HepG2 (cell line): ENCODE measurements around the gene BMP2K. TPM values are rescaled to one million over a fixed set of nuclear protein-coding genes. Genes with fewer than 3 reads are reported as not detected.

Experiments
- ATAC-seq: fragments of 200-7000 bp; cut with Tn5 transposase; 3 replicates; pipeline ENCODE4 v1.9.1; 2020; ENCODE audit warnings: mild to moderate bottlenecking, moderate library complexity
- BruUV-seq: library from RNA; stranded (reverse); fragments of 400-500 nt; replicated peaks from 2 replicates; lab custom pipeline; 2021; lab: Mats Ljungman, UMichigan
- CTCF ChIA-PET: fragments of 300-600 bp; formaldehyde crosslinking; extraction: SDS; loops from one replicate; lab custom pipeline; 2021; ENCODE audit warnings: low total read pairs, inconsistent platforms, low intra/inter-chr PET ratio; lab: Yijun Ruan, JAX
- POLR2A ChIA-PET: fragments of 350-600 bp; sonication (Branson Sonifier 250); formaldehyde crosslinking; loops from one replicate; lab custom pipeline; 2020; ENCODE audit warnings: antibody characterized with exemption, inconsistent platforms; lab: Yijun Ruan, JAX
- DNase-seq: peaks from one replicate; pipeline ENCODE4 v3.0.0-alpha.2; 2015; ENCODE audit warnings: low spot score
- FAIRE-seq: peaks from 3 replicates; lab custom pipeline; 2011; peaks lifted over from hg19 to GRCh38; lab: Jason Lieb, UNC
- H2AFZ ChIP-seq: one replicate; pipeline ENCODE4 v1.6.1; 2011; ENCODE audit warnings: low read length, inconsistent platforms
- H3K27ac ChIP-seq: fragments of 300-600 bp; 3 replicates; pipeline ENCODE4 v1.8.0; 2011; ENCODE audit warnings: mixed run types, mild to moderate bottlenecking, mixed read lengths, low read length, inconsistent platforms; ENCODE audit not compliant: insufficient read depth; ENCODE audit errors: extremely low read length
- H3K27me3 ChIP-seq, 2 experiments: fragments of 200-600 bp in 1 of 2; 2 replicates in 1 of 2; 3 replicates in 1 of 2; pipeline versions ENCODE4 v1.6.0 to v1.8.0; 2011; ENCODE audit warnings: low read length in 2 of 2, mild to moderate bottlenecking in 2 of 2, moderate library complexity in 2 of 2, inconsistent platforms in 1 of 2; ENCODE audit not compliant: insufficient read depth in 2 of 2, control insufficient read depth in 1 of 2
- H3K36me3 ChIP-seq, 2 experiments: fragments of 200-600 bp in 1 of 2; replicated peaks in 1 of 2; 2 replicates in 1 of 2; 3 replicates in 1 of 2; pipeline versions ENCODE4 v1.5.1 to v1.8.0; 2011; ENCODE audit warnings: low read length in 2 of 2, inconsistent platforms in 1 of 2; ENCODE audit not compliant: insufficient read depth in 2 of 2, control insufficient read depth in 1 of 2
- H3K4me1 ChIP-seq: 2 replicates; pipeline ENCODE4 v1.5.1; 2012; ENCODE audit warnings: low read length, inconsistent platforms; ENCODE audit not compliant: insufficient read depth
- H3K4me2 ChIP-seq: 2 replicates; pipeline ENCODE4 v1.6.0; 2011; ENCODE audit warnings: low read depth, low read length, inconsistent platforms
- H3K4me3 ChIP-seq, 3 experiments: fragments of 200-600 bp in 1 of 3; sonication (generic), shearing (Covaris generic) in 1 of 3; replicated peaks in 1 of 3; 2 replicates each; pipeline ENCODE4 v1.5.1; 2011 to 2016; ENCODE audit warnings: low read length in 3 of 3, inconsistent platforms in 2 of 3, low read depth in 2 of 3, mild to moderate bottlenecking in 2 of 3, control low read depth in 1 of 3, mixed read lengths in 1 of 3; ENCODE audit not compliant: insufficient read depth in 1 of 3
- H3K79me2 ChIP-seq: one replicate; pipeline ENCODE4 v1.6.1; 2011; ENCODE audit warnings: low read length, inconsistent platforms; ENCODE audit not compliant: insufficient read depth
- H3K9ac ChIP-seq: 2 replicates; pipeline ENCODE4 v1.6.0; 2011; ENCODE audit warnings: mild to moderate bottlenecking, low read depth, low read length, inconsistent platforms; ENCODE audit not compliant: insufficient read depth
- H3K9me3 ChIP-seq: 2 replicates; pipeline ENCODE4 v1.5.1; 2012; ENCODE audit warnings: mild to moderate bottlenecking, low read length
- H4K20me1 ChIP-seq: 2 replicates; pipeline ENCODE4 v1.6.0; 2011; ENCODE audit warnings: inconsistent platforms, mild to moderate bottlenecking, low read length, moderate library complexity; ENCODE audit not compliant: insufficient read depth
- AHR ChIP-seq: IDR thresholded peaks from 2 replicates; pipeline ENCODE4 v1.6.1; 2018; ENCODE audit warnings: missing genetic modification reagents, missing compliant biosample characterization
- EP300 ChIP-seq, 3 experiments: sonication (generic) in 1 of 3; formaldehyde crosslinking in 1 of 3; IDR thresholded peaks; 2 replicates each; pipeline versions ENCODE4 v1.5.1 to v1.6.1; 2011 to 2020; ENCODE audit warnings: low read depth in 2 of 3, low read length in 2 of 3, borderline replicate concordance in 1 of 3, improper control_type of control experiment in 1 of 3, mild to moderate bottlenecking in 1 of 3, missing genetic modification reagents in 1 of 3, moderate library complexity in 1 of 3
- ESRRA ChIP-seq: sonication (generic); formaldehyde crosslinking; IDR thresholded peaks from 2 replicates; pipeline ENCODE4 v1.5.1; 2020; ENCODE audit warnings: mild to moderate bottlenecking, low read depth, missing genetic modification reagents
- IRF1 ChIP-seq: sonication (generic); formaldehyde crosslinking; IDR thresholded peaks from 2 replicates; pipeline ENCODE4 v1.4.0; 2020; ENCODE audit warnings: low read depth, mild to moderate bottlenecking, missing genetic modification reagents
- MAX ChIP-seq: IDR thresholded peaks from 2 replicates; pipeline ENCODE4 v1.6.1; 2012; ENCODE audit warnings: inconsistent platforms
- MTA3 ChIP-seq: sonication (generic); formaldehyde crosslinking; IDR thresholded peaks from 2 replicates; pipeline ENCODE4 v1.4.0; 2020; ENCODE audit warnings: missing genetic modification reagents
- SATB2 ChIP-seq: sonication (generic); formaldehyde crosslinking; IDR thresholded peaks from 2 replicates; pipeline ENCODE4 v1.5.0; 2020; ENCODE audit warnings: missing genetic modification reagents
- ZBTB3 ChIP-seq: sonication (generic); formaldehyde crosslinking; IDR thresholded peaks from 2 replicates; pipeline ENCODE4 v1.4.0; 2020; ENCODE audit warnings: low read depth, mild to moderate bottlenecking, moderate library complexity, missing genetic modification reagents, borderline replicate concordance
- ZNF383 ChIP-seq: sonication (generic); formaldehyde crosslinking; IDR thresholded peaks from 2 replicates; pipeline ENCODE4 v1.4.0; 2020; ENCODE audit warnings: missing genetic modification reagents, mild to moderate bottlenecking, borderline replicate concordance
- in situ Hi-C: cut with HindIII; loops from 2 replicates; pipeline ENCODE4 v1.10.0; 2017; ENCODE audit warnings: low pct_unique_long_range_greater_than_20kb; ENCODE audit not compliant: extremely low pct_ligation_motif_present
- intact Hi-C: fragments of 100-400 bp; cut with micrococcal nuclease; formaldehyde crosslinking; loops from one replicate; pipeline ENCODE4 v1.10.0; 2022; ENCODE audit not compliant: unreplicated experiment
- polyA plus RNA-seq, 8 experiments: library from polyadenylated mRNA; depleted of rRNA in 3 of 8; stranded (reverse) in 7 of 8; unstranded in 1 of 8; fragments of >200 nt; fragmentation: Illumina TruSeq in 4 of 8; extraction: Trizol in 4 of 8; gene quantifications; 2 replicates each; pipeline versions ENCODE4 v1.2.1 to v1.2.3, GENCODE V29; 2011 to 2016; ENCODE audit warnings: low read depth in 4 of 8, missing spikeins in 1 of 8, mixed read lengths in 1 of 8; ENCODE audit not compliant: insufficient read depth in 1 of 8
- total RNA-seq, 5 experiments: library from RNA; depleted of rRNA; stranded (reverse); fragments of >200 nt; fragmentation: Illumina TruSeq; extraction: Trizol; gene quantifications; 2 replicates each; pipeline ENCODE4 v1.2.3, GENCODE V29; 2016; ENCODE audit warnings: low read depth in 1 of 5
- TF ChIP-seq, protein P1 (sequence below): sonication (generic); formaldehyde crosslinking; conservative IDR thresholded peaks from 2 replicates; pipeline ENCODE4 v1.4.0; 2020; ENCODE audit warnings: missing genetic modification reagents
- TF ChIP-seq, protein P2 (sequence below): sonication (generic); formaldehyde crosslinking; IDR thresholded peaks from 2 replicates; pipeline ENCODE4 v1.4.0; 2020; ENCODE audit warnings: mild to moderate bottlenecking, missing genetic modification reagents, borderline replicate concordance
- TF ChIP-seq, protein P3 (sequence below): IDR thresholded peaks from 2 replicates; pipeline ENCODE4 v1.6.1; 2012; ENCODE audit warnings: low read depth, low read length, improper control_type of control experiment

BMP2K gene
- total and polyA plus RNA-seq, 2 of the 13 experiments (the other 11 are each of a cell fraction or from before 2014, with no cell fraction given) = 8.6 to 15.2 TPM

- TF ChIP-seq, protein P1, sequence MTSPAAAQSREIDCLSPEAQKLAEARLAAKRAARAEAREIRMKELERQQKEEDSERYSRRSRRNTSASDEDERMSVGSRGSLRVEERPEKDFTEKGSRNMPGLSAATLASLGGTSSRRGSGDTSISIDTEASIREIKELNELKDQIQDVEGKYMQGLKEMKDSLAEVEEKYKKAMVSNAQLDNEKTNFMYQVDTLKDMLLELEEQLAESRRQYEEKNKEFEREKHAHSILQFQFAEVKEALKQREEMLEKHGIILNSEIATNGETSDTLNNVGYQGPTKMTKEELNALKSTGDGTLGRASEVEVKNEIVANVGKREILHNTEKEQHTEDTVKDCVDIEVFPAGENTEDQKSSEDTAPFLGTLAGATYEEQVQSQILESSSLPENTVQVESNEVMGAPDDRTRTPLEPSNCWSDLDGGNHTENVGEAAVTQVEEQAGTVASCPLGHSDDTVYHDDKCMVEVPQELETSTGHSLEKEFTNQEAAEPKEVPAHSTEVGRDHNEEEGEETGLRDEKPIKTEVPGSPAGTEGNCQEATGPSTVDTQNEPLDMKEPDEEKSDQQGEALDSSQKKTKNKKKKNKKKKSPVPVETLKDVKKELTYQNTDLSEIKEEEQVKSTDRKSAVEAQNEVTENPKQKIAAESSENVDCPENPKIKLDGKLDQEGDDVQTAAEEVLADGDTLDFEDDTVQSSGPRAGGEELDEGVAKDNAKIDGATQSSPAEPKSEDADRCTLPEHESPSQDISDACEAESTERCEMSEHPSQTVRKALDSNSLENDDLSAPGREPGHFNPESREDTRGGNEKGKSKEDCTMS (CRISPR knock-in tag) = no peak
- TF ChIP-seq SATB2 (CRISPR knock-in tag) = no peak
- no peak for TF ChIP-seq MAX
Measured at GRCh38 chr4:78885598-78885997, 109.4 kb downstream of the BMP2K start (continued).

GRCh38 chr4:78889955-78890354, 113.8 kb downstream of the BMP2K start:
- Histone ChIP-seq H3K27ac (no peak overlapping the region), H3K4me3 (no peak overlapping the region), H3K27me3 (no peaks in the 10 kb centered on the region), H3K36me3 (peaks cover 2 to 8% of the 10 kb centered on the region in 2 experiments; a peak in 2 of 5 replicates), H3K9ac (no peak overlapping the region), H3K79me2 (no peaks in the 10 kb centered on the region), H3K4me1 (no peaks in the 10 kb centered on the region), H3K9me3 (no peaks in the 10 kb centered on the region), H3K4me2 (no peak overlapping the region), H2AFZ (no peak overlapping the region), H4K20me1 (no peaks in the 10 kb centered on the region)
- ChIA-PET POLR2A (no interaction called here), CTCF (no interaction called here)
- no TSS peak for BruUV-seq
- in situ Hi-C loops (no loop called here), intact Hi-C loops (no loop called here)
- FAIRE-seq = no peak
- DNase-seq = no peak
- no peak for ATAC-seq
- TF ChIP-seq, protein P2, sequence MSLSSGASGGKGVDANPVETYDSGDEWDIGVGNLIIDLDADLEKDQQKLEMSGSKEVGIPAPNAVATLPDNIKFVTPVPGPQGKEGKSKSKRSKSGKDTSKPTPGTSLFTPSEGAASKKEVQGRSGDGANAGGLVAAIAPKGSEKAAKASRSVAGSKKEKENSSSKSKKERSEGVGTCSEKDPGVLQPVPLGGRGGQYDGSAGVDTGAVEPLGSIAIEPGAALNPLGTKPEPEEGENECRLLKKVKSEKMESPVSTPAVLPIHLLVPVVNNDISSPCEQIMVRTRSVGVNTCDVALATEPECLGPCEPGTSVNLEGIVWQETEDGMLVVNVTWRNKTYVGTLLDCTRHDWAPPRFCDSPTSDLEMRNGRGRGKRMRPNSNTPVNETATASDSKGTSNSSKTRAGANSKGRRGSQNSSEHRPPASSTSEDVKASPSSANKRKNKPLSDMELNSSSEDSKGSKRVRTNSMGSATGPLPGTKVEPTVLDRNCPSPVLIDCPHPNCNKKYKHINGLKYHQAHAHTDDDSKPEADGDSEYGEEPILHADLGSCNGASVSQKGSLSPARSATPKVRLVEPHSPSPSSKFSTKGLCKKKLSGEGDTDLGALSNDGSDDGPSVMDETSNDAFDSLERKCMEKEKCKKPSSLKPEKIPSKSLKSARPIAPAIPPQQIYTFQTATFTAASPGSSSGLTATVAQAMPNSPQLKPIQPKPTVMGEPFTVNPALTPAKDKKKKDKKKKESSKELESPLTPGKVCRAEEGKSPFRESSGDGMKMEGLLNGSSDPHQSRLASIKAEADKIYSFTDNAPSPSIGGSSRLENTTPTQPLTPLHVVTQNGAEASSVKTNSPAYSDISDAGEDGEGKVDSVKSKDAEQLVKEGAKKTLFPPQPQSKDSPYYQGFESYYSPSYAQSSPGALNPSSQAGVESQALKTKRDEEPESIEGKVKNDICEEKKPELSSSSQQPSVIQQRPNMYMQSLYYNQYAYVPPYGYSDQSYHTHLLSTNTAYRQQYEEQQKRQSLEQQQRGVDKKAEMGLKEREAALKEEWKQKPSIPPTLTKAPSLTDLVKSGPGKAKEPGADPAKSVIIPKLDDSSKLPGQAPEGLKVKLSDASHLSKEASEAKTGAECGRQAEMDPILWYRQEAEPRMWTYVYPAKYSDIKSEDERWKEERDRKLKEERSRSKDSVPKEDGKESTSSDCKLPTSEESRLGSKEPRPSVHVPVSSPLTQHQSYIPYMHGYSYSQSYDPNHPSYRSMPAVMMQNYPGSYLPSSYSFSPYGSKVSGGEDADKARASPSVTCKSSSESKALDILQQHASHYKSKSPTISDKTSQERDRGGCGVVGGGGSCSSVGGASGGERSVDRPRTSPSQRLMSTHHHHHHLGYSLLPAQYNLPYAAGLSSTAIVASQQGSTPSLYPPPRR (CRISPR knock-in tag) = no peak
- no peak for TF ChIP-seq AHR (CRISPR knock-in tag)
- TF ChIP-seq, protein P3, sequence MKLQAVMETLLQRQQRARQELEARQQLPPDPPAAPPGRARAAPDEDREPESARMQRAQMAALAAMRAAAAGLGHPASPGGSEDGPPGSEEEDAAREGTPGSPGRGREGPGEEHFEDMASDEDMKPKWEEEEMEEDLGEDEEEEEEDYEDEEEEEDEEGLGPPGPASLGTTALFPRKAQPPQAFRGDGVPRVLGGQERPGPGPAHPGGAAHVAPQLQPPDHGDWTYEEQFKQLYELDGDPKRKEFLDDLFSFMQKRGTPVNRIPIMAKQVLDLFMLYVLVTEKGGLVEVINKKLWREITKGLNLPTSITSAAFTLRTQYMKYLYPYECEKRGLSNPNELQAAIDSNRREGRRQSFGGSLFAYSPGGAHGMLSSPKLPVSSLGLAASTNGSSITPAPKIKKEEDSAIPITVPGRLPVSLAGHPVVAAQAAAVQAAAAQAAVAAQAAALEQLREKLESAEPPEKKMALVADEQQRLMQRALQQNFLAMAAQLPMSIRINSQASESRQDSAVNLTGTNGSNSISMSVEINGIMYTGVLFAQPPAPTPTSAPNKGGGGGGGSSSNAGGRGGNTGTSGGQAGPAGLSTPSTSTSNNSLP = no peak
- TF ChIP-seq EP300 (IDR thresholded peaks at IDR 0.05; ENCODE audit: low read depth in 2 of 2, low read length in 2 of 2) = no peak
- no peak for TF ChIP-seq EP300 (CRISPR knock-in tag; IDR thresholded peaks at IDR 0.05; ENCODE audit: borderline replicate concordance)
- no peak for TF ChIP-seq ZNF383 (CRISPR knock-in tag)
- no peak for TF ChIP-seq MTA3 (CRISPR knock-in tag)
- TF ChIP-seq ESRRA (CRISPR knock-in tag) = no peak
- no peak for TF ChIP-seq ZBTB3 (CRISPR knock-in tag)
- TF ChIP-seq IRF1 (CRISPR knock-in tag) = no peak
